HUES48 (cell line): Measurements from ENCODE around the gene COL27A1.

Experiments used
- H3K27ac ChIP-seq: one replicate; pipeline ENCODE4 v1.7.0; 2013; ENCODE audit warnings: low read depth, low read length, inconsistent platforms
- H3K27me3 ChIP-seq: 2 replicates; pipeline ENCODE4 v1.6.1; 2013; ENCODE audit warnings: mild to moderate bottlenecking, low read length; ENCODE audit not compliant: control insufficient read depth, insufficient read depth
- H3K36me3 ChIP-seq: 2 replicates; pipeline ENCODE4 v1.6.1; 2013; ENCODE audit warnings: low read length; ENCODE audit not compliant: control insufficient read depth, insufficient read depth
- H3K4me1 ChIP-seq: 2 replicates; pipeline ENCODE4 v1.6.1; 2013; ENCODE audit warnings: mild to moderate bottlenecking, low read length; ENCODE audit not compliant: control insufficient read depth, insufficient read depth
- H3K4me3 ChIP-seq: 2 replicates; pipeline ENCODE4 v1.5.1; 2013; ENCODE audit warnings: mild to moderate bottlenecking, low read depth, low read length
- H3K9ac ChIP-seq: 2 replicates; pipeline ENCODE4 v1.6.1; 2013; ENCODE audit warnings: mild to moderate bottlenecking, low read depth, low read length, moderate library complexity
- H3K9me3 ChIP-seq: 2 replicates; pipeline ENCODE4 v1.6.1; 2013; ENCODE audit warnings: low read length; ENCODE audit not compliant: control insufficient read depth, insufficient read depth

The COL27A1 gene

GRCh38 chr9:114117614-114117995, 37.7 kb upstream of the COL27A1 start:
- H3K27ac ChIP-seq, result no peak overlapping the region

GRCh38 chr9:114117996-114118830, 37.1 kb upstream of the COL27A1 start:
- Histone ChIP-seq H3K4me1 (no peaks in the 10 kb centered on the region), H3K27ac (no peak overlapping the region), H3K36me3 (no peaks in the 10 kb centered on the region), H3K9ac (no peak overlapping the region), H3K4me3 (no peak overlapping the region), H3K9me3 (no peaks in the 10 kb centered on the region), H3K27me3 (peaks cover 5% of the 10 kb centered on the region; the same call in 1 of the 2 replicates)

More at GRCh38 chr9:114117614-114117995, 37.7 kb upstream of the COL27A1 start:
- H3K4me3 ChIP-seq, result no peak overlapping the region
- peaks cover 5% of the 10 kb centered on the region; the same call in 1 of the 2 replicates for H3K27me3 ChIP-seq
- H3K9me3 ChIP-seq, result no peaks in the 10 kb centered on the region
- no peaks in the 10 kb centered on the region for H3K4me1 ChIP-seq
- H3K36me3 ChIP-seq, result no peaks in the 10 kb centered on the region
- H3K9ac ChIP-seq, result no peak overlapping the region

- no peaks in the 10 kb centered on the region for H3K9me3 ChIP-seq
- H3K27me3 ChIP-seq, result no peaks in the 10 kb centered on the region
- H3K9ac ChIP-seq, result no peak overlapping the region
- no peak overlapping the region for H3K4me3 ChIP-seq
- no peaks in the 10 kb centered on the region for H3K36me3 ChIP-seq
- no peaks in the 10 kb centered on the region for H3K4me1 ChIP-seq
- H3K27ac ChIP-seq, result no peak overlapping the region
Measured at GRCh38 chr9:114119242-114120191, 35.8 kb upstream of the COL27A1 start.

GRCh38 chr9:114120192-114121014, 34.9 kb upstream of the COL27A1 start:
- no peak overlapping the region for H3K4me3 ChIP-seq
- no peaks in the 10 kb centered on the region for H3K36me3 ChIP-seq
- no peak overlapping the region for H3K27ac ChIP-seq
- H3K27me3 ChIP-seq, result no peaks in the 10 kb centered on the region
- no peaks in the 10 kb centered on the region for H3K9me3 ChIP-seq
- no peaks in the 10 kb centered on the region for H3K4me1 ChIP-seq
- no peak overlapping the region for H3K9ac ChIP-seq

GRCh38 chr9:114121227-114122135, 33.9 kb upstream of the COL27A1 start:
- no peak overlapping the region for H3K9ac ChIP-seq
- no peaks in the 10 kb centered on the region for H3K9me3 ChIP-seq
- H3K4me1 ChIP-seq, result no peaks in the 10 kb centered on the region
- H3K36me3 ChIP-seq, result no peaks in the 10 kb centered on the region
- no peak overlapping the region for H3K4me3 ChIP-seq
- H3K27ac ChIP-seq, result no peak overlapping the region
- H3K27me3 ChIP-seq, result no peaks in the 10 kb centered on the region

- Histone ChIP-seq H3K27me3 (no peaks in the 10 kb centered on the region), H3K4me1 (no peaks in the 10 kb centered on the region), H3K9me3 (no peaks in the 10 kb centered on the region), H3K36me3 (no peaks in the 10 kb centered on the region), H3K27ac (no peak overlapping the region), H3K9ac (no peak overlapping the region), H3K4me3 (no peak overlapping the region)
Measured at GRCh38 chr9:114122136-114123027, 33.0 kb upstream of the COL27A1 start.

- H3K4me1 ChIP-seq, result no peaks in the 10 kb centered on the region
- H3K9ac ChIP-seq, result no peak overlapping the region
- no peaks in the 10 kb centered on the region for H3K36me3 ChIP-seq
- no peaks in the 10 kb centered on the region for H3K9me3 ChIP-seq
- H3K27me3 ChIP-seq, result no peaks in the 10 kb centered on the region
- H3K27ac ChIP-seq, result no peak overlapping the region
- H3K4me3 ChIP-seq, result no peak overlapping the region
Measured at GRCh38 chr9:114123031-114123977, 32.0 kb upstream of the COL27A1 start.

GRCh38 chr9:114124138-114124537, 31.2 kb upstream of the COL27A1 start:
- Histone ChIP-seq H3K27ac (no peak overlapping the region), H3K9ac (no peak overlapping the region), H3K9me3 (no peaks in the 10 kb centered on the region), H3K27me3 (no peaks in the 10 kb centered on the region), H3K4me1 (no peaks in the 10 kb centered on the region), H3K4me3 (no peak overlapping the region), H3K36me3 (no peaks in the 10 kb centered on the region)
